SW480 (cell line): ENCODE data around the gene APH1A.
"Not testable (repeated sequence)": the region's sequence is repeated elsewhere in the genome, so short reads cannot be mapped to it uniquely, and the experiment has no call there.

Experiments used
- DNase-seq: peaks from one replicate; pipeline ENCODE4 v3.0.0-alpha.2; 2016; ENCODE audit warnings: low spot score

Gene APH1A

DNA sequence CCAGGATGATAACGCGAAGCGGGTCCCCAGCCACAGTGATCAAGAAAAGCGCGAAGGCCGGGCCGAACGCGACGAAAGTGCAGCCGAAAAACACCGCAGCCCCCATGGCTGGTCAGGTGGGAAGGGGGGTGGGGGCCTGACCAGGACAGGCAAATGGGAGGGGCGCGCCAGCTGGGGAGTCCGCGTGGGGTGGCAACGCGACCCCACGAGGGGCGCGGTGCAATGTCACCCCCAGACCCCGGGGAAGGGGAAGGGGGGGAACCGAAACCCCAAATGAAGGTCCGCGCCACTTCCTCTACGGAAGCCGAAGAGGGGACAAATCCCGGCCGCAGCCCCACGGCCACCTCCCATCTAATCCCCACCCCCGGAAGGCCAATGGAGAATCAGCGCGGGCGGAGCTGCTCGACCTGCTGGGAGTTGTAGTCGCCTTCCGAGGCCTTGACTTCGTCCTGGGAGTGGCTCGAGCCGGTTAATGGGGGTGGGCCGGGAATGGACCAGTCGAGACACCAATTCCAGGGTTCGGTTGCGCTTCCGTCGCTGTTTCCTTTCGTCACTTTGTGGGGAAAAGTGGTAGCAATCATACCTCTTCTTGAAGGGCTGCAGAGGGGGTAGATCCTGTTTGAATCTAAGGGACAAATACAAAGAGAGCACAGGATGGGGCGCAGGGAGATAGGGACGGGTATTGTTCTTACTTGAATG lies at the start of gene APH1A:
TSS of gene APH1A (minus strand) at position 312 of the 699 bp plus-strand sequence. CDS start at position 106, 206 bp downstream.
- peak; percentile 92 for DNase-seq

DNA sequence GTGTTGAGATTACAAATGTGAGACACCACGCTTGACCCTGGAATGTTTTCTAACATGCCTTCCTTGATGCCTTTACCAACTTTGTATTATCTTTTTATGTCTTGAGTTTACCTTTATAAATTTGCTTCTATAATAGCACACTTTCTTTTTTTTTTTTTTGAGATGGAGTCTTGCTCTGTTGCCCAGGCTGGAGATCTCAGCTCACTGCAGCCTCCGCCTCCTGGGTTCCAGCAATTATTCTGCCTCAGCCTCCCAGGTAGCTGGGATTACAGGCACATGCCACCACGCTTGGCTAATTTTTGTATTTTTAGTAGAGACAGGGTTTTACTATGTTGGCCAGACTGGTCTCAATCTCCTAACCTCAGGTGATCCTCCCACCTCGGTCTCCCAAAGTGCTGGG lies 45.9 kb upstream of the APH1A start:
- DNase-seq, result not testable (repeated sequence)

- DNase-seq, result no peak
These were observed 42.9 kb upstream of the APH1A start for GRCh38 chr1:150311762-150312161.

GRCh38 chr1:150309758-150310508 lies 41.1 kb upstream of the APH1A start:
- no peak for DNase-seq

DNA sequence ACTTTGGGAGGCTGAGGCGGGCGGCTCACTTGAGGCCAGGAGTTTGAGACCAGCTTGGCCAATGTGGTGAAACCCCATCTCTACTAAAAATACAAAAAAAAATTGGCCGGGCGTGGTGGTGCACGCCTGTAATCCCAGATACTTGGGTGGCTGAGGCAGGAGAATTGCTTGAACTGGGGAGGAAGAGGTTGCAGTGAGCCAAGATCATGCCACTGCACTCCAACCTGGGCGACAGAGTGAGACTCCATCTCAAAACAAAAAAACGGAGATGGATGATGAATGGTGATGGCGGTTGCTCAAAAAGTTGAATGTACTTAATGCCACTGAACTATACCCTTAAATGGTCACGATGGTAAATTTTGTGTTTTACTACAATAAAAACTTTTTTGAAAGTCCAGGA lies 39.8 kb upstream of the APH1A start:
- not testable (repeated sequence) for DNase-seq

DNA sequence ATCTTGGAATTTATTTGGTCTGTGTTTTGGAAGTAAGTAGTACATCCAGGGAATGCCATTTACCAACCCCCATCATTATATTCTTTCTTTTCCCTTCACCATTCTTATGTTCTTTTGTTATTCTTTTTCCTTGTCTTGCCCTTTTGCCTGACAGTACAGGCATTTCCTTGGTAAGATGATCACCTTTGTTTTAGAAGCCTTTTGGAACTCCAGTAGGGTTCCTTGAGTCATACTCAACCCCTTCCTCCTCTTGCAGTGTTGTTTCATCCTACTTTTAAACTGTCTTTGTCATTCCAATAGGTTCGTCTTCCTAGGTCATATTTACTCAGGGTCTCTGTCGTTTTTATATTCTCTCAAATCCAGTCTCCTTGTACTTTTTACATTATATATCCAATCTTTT lies 34.1 kb upstream of the APH1A start:
- DNase-seq, result no peak

GRCh38 chr1:150302338-150302737 lies 33.5 kb upstream of the APH1A start:
- DNase-seq, result no peak

DNA sequence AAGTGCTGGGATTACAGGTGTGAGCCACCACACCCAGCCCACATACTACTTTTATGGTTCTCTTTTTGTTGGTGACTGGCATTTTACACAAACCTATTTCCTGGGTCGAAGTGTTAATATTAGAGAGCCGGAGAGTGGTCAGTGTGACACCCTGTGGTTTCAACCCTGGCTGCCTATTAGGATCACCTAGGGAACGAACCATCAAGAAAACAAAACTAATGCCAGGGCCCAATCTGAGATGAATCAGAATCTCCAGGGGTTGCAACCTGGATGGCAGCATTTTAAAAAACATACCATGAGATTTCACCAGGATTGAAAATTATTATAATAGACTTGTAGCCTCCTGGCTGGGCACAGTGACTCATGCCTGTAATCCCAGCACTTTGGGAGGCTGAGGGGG lies 30.9 kb upstream of the APH1A start:
- DNase-seq, result no peak

GRCh38 chr1:150295476-150295875 lies 26.7 kb upstream of the APH1A start:
- DNase-seq, result no peak

DNA sequence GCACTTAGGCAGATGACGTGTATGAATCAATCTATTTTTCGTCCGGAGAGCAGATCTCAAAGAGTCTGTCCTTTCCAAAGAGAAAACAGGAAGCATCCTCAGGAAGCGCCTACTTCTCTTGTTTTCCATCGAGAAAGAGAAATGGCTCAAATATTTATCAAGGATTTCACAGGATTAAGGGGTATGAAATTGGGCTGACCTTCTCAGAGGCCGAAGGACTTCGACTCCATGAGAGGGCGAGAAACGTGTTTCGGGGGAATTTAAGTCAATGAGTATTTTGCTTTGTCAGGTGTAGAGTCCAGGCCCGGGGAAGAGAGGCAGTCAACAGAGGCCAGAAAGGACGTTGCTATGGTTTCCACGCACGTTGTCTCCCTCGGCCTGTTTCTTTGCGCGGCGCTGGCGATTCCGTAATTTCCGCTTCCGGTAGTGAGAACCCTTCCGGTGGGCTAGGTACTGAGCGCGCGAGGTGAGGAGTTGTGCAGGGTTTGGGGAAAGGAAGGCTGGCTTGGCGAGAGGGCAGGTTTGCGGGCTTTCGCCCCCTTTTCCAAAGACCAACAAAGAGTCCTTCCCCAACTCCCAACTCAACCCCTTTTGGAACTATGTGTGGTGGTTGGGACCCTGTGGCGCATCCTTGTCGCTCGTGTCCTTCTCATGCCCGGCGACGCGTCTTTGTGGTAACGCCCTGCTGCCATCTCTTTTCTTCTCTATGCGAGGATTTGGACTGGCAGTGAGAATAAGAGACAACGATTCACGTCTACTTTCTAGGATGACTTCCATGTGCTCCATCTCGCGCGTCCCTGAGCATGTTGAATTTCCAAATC lies 24.8 kb upstream of the APH1A start, which contains the start of gene MRPS21:
TSS of gene MRPS21 (plus strand) at position 429 of the 821 bp plus-strand sequence. CDS start 506 bp downstream, outside the sequence.
- peak; percentile 51 for DNase-seq

DNA sequence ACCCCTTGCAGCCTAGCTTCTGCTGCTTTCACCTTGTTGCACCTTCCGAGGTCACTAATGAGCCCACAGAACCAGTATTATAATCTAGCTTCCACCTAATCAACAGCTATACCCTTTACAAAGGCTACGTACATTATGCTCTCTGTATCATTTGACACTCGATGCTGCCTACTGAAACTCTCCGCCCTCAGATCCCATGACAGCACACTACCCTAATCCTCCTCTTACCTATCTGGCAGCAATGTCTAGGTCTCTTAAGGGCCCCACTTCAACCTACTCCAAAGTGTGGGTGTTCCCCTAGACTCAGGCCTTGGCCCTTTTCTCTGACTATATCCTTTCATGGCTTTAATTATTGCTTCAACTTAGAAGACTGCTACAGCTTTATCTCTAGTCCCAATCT lies 20.0 kb upstream of the APH1A start:
- DNase-seq, result no peak

GRCh38 chr1:150288382-150288781 lies 19.6 kb upstream of the APH1A start:
- DNase-seq, result no peak

GRCh38 chr1:150283260-150283659 lies 14.4 kb upstream of the APH1A start:
- no peak for DNase-seq

DNA sequence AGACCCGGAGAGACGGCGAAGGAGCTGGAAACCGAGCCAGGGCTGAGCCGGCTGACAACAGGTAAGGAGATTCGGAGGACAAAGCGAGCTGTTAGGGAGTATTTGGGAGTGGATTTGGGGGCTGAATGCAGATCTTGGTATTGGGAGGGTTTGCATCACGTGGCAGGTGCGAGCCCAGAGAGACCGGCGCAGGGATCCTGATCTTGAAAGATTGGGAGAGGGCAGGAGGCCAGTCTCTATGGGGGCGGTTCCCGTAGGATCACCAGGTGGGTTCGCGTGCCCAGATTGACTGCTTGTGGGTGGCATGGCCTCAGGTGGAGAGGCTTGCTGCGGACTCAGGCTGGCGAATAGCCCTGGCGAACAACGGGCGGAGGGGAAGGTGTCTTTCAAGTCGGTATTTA lies 13.7 kb upstream of the APH1A start:
- no peak for DNase-seq

DNA sequence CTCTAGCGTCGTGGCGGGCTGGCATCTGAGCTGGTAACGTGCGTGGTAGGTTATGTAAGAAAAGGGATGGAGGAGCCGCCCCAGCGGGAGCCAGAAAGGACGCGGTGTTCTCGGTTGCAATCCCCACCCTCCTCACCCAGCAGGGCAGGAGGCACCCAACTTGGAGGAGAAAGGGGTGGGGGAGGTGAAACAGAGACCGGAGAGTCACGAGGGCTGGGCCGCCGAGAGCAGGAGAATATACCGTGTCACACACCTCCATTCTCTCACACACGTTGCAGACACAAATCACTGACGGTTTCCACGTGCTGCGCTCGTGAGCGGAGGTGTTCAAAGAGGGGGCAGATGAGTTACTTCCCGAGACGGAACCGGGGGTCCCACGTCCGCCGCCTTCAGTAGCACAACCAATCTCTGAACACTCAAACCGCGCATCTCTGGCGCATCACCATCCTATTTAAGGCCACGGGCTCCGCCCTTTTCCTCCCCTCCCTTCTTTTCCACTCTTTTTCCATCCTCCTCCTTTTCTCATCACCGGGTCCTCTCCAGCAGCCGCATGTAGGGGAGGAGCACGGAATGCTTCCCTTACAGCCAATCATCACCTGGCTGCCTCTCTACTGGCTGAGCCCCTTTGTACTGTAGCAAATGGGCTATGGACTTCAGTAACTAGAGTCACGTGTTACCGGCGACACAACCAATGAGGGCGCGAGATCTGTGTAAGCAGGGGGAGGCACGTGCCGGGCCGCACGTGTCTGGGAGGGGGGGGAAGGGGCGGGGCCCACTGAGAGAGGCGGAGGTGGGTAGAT lies 13.1 kb upstream of the APH1A start, which contains the start of gene CIART:
TSS of gene CIART (plus strand) at position 797 of the 800 bp plus-strand sequence. CDS start 714 bp downstream, outside the sequence.
- DNase-seq, result no peak

GRCh38 chr1:150281221-150281757 lies 12.5 kb upstream of the APH1A start:
- DNase-seq, result no peak

DNA sequence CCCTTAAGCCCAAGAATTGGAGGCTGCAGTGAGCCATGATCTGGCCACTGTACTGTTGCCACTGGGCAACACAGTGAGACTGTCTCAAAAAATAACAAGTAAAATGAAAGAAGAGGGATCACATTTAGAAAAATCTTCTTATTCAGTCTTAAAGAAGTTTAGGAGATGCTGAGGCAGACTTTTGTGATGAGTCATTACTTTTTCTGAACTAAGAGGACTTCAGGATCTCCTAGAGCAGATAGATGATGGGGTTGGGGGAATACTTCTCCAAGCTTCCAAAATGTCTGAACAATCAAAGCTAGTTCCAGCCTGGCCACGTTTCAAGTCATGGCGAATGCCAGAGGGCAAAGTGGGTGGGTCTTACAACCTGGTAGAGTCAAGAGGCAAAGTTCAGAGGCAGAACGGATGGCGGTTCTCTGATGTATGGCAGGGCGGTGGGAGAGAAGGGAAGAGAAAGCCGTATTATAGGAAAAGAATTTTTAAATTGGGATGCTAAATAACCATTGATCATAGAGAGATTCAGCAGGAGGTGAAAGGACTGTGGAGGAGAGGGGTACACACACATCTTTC lies 11.4 kb upstream of the APH1A start:
- no peak for DNase-seq

DNA sequence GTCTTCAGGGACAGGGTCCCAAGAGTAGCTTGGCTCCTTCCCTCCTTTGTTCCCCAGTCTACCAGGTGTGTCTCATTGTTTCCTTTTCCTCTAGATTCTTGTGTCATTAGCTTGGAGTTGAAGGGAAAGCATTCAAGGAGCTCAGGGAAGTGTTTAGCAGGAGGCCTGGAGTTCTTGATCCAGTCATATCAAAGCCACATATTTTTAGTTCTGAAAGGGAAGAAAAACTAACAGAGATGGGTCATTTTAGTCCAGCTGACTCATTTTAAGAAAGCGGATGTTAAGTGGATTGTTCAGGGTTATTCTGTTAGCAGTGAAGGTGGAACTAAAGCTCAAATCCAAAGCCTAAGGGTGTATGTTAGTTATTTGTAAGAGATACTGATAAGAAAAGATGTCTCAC lies 4.5 kb upstream of the APH1A start:
- DNase-seq, result no peak

DNA sequence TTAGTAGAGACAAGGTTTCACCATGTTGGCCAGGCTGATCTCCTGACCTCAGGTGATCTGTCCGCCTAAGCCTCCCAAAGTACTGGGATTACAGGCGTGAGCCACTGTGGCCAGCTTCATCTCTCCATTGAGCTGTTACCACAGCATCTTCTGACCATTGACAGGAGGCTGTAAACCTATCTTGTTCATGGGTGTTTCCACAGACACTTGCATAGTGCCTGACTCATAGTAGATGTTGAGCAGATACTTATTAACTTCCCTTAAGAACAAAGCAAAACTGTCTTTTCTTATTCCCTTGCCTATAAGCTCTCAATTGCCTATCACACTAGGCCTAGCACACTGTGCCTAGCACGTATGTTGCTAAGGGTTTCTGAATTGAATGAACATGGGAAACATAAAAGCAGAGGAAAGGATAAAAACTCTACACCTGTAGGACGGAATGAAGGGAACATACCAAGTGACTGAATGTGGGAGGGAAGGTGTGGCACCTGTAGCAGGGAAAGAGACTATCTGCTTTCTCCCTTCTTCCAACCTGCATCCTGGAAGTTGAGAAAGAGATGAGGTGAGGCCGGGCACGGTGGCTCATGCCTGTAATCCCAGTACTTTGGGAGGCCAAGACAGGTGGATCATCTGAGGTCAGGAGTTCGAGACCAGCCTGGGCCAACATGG lies 2.6 kb upstream of the APH1A start:
- DNase-seq, result no peak

GRCh38 chr1:150269451-150269850 lies 635 bp upstream of the APH1A start:
- no peak for DNase-seq
